NOMO-1 treated with DMSO at 0.1 percent for 48 hours (cell line): Measurements from ENCODE around the gene ACAD8.
"Not testable (repeated sequence)": the region's sequence is repeated elsewhere in the genome, so short reads cannot be mapped to it uniquely, and the experiment has no call there.

Experiments
- DNase-seq: peaks from one replicate; lab custom pipeline; 2025; ENCODE audit not compliant: unreplicated experiment; lab: John Stamatoyannopoulos, UW

ACAD8 gene

GRCh38 chr11:134266841-134267251 lies 13.5 kb downstream of the ACAD8 start:
- DNase-seq, result peak; percentile 81

- no peak for DNase-seq
Measured at GRCh38 chr11:134267461-134267860, 14.1 kb downstream of the ACAD8 start.

- no peak for DNase-seq
Measured at GRCh38 chr11:134267966-134268365, 14.6 kb downstream of the ACAD8 start.

- DNase-seq, result no peak
Measured at GRCh38 chr11:134270250-134270714, 16.9 kb downstream of the ACAD8 start.

GRCh38 chr11:134271978-134272377 lies 18.6 kb downstream of the ACAD8 start:
- no peak for DNase-seq

- DNase-seq, result no peak
Measured at GRCh38 chr11:134272381-134273316, 19.3 kb downstream of the ACAD8 start.

GRCh38 chr11:134273317-134273712 lies 19.9 kb downstream of the ACAD8 start:
- no peak for DNase-seq

GRCh38 chr11:134275188-134275533 lies 21.8 kb downstream of the ACAD8 start:
- no peak for DNase-seq

- peak; percentile 25 for DNase-seq
Measured at GRCh38 chr11:134275534-134276395, 22.4 kb downstream of the ACAD8 start, which contains the start of gene GLB1L3. Gene GLB1L3, plus strand, starts transcription at chr11:134276379. Its CDS starts 362 bp downstream, at chr11:134276741.

GRCh38 chr11:134276396-134277182 lies 23.2 kb downstream of the ACAD8 start:
- no peak for DNase-seq

- no peak for DNase-seq
Measured at GRCh38 chr11:134277183-134278001, 24.0 kb downstream of the ACAD8 start.

GRCh38 chr11:134278356-134278755 lies 25.0 kb downstream of the ACAD8 start:
- DNase-seq, result no peak

- DNase-seq, result not testable (repeated sequence)
Measured at GRCh38 chr11:134281635-134282034, 28.3 kb downstream of the ACAD8 start.

GRCh38 chr11:134282121-134283045 lies 29.0 kb downstream of the ACAD8 start:
- DNase-seq, result no peak

- DNase-seq, result no peak
Measured at GRCh38 chr11:134283461-134284230, 30.3 kb downstream of the ACAD8 start.

- not testable (repeated sequence) for DNase-seq
Measured at GRCh38 chr11:134284349-134284748, 31.0 kb downstream of the ACAD8 start.

- no peak for DNase-seq
Measured at GRCh38 chr11:134287561-134287960, 34.2 kb downstream of the ACAD8 start.

- DNase-seq, result no peak
Measured at GRCh38 chr11:134288486-134288885, 35.1 kb downstream of the ACAD8 start.
